Esophagus squamous epithelium (tissue), 5 donors: ENCODE data around the gene NLGN1. TPM values are rescaled to one million over a fixed set of nuclear protein-coding genes. Genes with fewer than 3 reads are reported as not detected.

ENCODE experiments used
- DNase-seq: peaks from one replicate; lab custom pipeline; 2025; lab: John Stamatoyannopoulos, UW
- H3K27ac ChIP-seq, 4 donors: fragments of 200-600 bp; sonication (generic); one replicate each; pipeline ENCODE4 v1.5.1; 2016 to 2019; ENCODE audit warnings: mild to moderate bottlenecking in 1 of 4
- H3K27me3 ChIP-seq, 4 donors: fragments of 200-600 bp; sonication (generic); 1 replicate in 3 of 4; 2 replicates in 1 of 4; pipeline versions ENCODE4 v1.5.1 to v1.6.0; 2017 to 2021; ENCODE audit warnings: antibody characterized with exemption in 1 of 4
- H3K36me3 ChIP-seq, 3 donors: fragments of 200-600 bp; sonication (generic); one replicate each; pipeline ENCODE4 v1.5.1; 2016 to 2019
- H3K4me1 ChIP-seq, 3 donors: fragments of 200-600 bp; sonication (generic); one replicate each; pipeline ENCODE4 v1.5.1; 2017 to 2019
- H3K4me3 ChIP-seq, 4 donors: fragments of 200-600 bp; sonication (generic); 1 replicate in 3 of 4; 2 replicates in 1 of 4; pipeline ENCODE4 v1.5.1; 2016 to 2019; ENCODE audit warnings: mild to moderate bottlenecking in 2 of 4, moderate library complexity in 1 of 4
- H3K9me3 ChIP-seq, 3 donors: fragments of 200-600 bp; sonication (generic); one replicate each; pipeline ENCODE4 v1.5.1; 2016 to 2019
- POLR2A ChIP-seq, 4 donors: fragments of 450-650 bp; IDR thresholded peaks; one replicate each; pipeline ENCODE4 v1.6.1; 2017; ENCODE audit warnings: antibody characterized with exemption in 4 of 4, mild to moderate bottlenecking in 4 of 4, moderate library complexity in 3 of 4
- WGBS, 2 donors: methylation state at CpG; one replicate each; pipeline ENCODE4 v1.1.5; 2018; 5-methylcytosine and 5-hydroxymethylcytosine counted together
- intact Hi-C: fragments of 100-400 bp; cut with DNase I; formaldehyde crosslinking; loops from one replicate; pipeline ENCODE4 v1.15.0; 2022
- total RNA-seq, 4 donors: library from RNA; depleted of rRNA; stranded (reverse); fragments of >200 nt; gene quantifications; one replicate each; pipeline ENCODE4 v1.1.0, GENCODE V29; 2016
- TF ChIP-seq, protein P1 (sequence below), 6 experiments: fragments of 450-650 bp in 4 of 6; fragments of 200-600 bp in 2 of 6; sonication (generic) in 2 of 6; IDR thresholded peaks; one replicate each; pipeline ENCODE4 v1.5.1; 2016 to 2019; ENCODE audit warnings: antibody characterized with exemption in 6 of 6, mild to moderate bottlenecking in 4 of 6, moderate library complexity in 4 of 6
- donor health status: DM: yes; HTN: yes; CAD: no.

NLGN1 gene
- total RNA-seq, 4 donors from 2014 or later: 0.34 to 12.6 (median 2.9) TPM

GRCh38 chr3:174169736-174170135 is 772.2 kb downstream of the NLGN1 start:
- WGBS, 2 donors: 72 to 83% methylated on average over 2 of the region's 3 CpGs
- Histone ChIP-seq H3K27ac (no peak overlapping the region), H3K27me3 (no peaks in the 10 kb centered on the region)

GRCh38 chr3:174170248-174170647 is 772.7 kb downstream of the NLGN1 start:
- H3K27me3 ChIP-seq: no peaks in the 10 kb centered on the region
- 27 to 42% methylated on average over 2 of the region's 2 CpGs for WGBS, 2 donors
- no peaks in the 10 kb centered on the region for H3K4me1 ChIP-seq
- intact Hi-C loops: no loop called here
- no peak overlapping the region for H3K4me3 ChIP-seq
- no peak overlapping the region for H3K27ac ChIP-seq
- DNase-seq: no peak
- H3K9me3 ChIP-seq: no peaks in the 10 kb centered on the region
- no peaks in the 10 kb centered on the region for H3K36me3 ChIP-seq
- no peak for TF ChIP-seq POLR2A (IDR thresholded peaks at IDR 0.05)
- TF ChIP-seq, protein P1, sequence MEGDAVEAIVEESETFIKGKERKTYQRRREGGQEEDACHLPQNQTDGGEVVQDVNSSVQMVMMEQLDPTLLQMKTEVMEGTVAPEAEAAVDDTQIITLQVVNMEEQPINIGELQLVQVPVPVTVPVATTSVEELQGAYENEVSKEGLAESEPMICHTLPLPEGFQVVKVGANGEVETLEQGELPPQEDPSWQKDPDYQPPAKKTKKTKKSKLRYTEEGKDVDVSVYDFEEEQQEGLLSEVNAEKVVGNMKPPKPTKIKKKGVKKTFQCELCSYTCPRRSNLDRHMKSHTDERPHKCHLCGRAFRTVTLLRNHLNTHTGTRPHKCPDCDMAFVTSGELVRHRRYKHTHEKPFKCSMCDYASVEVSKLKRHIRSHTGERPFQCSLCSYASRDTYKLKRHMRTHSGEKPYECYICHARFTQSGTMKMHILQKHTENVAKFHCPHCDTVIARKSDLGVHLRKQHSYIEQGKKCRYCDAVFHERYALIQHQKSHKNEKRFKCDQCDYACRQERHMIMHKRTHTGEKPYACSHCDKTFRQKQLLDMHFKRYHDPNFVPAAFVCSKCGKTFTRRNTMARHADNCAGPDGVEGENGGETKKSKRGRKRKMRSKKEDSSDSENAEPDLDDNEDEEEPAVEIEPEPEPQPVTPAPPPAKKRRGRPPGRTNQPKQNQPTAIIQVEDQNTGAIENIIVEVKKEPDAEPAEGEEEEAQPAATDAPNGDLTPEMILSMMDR (IDR thresholded peaks at IDR 0.05): no peak

More at GRCh38 chr3:174169736-174170135, 772.2 kb downstream of the NLGN1 start:
- Histone ChIP-seq H3K36me3 (no peaks in the 10 kb centered on the region), H3K4me3 (no peak overlapping the region), H3K9me3 (no peaks in the 10 kb centered on the region), H3K4me1 (no peaks in the 10 kb centered on the region)
- intact Hi-C loops: no loop called here
- TF ChIP-seq POLR2A (IDR thresholded peaks at IDR 0.05): no peak
- TF ChIP-seq, protein P1 (IDR thresholded peaks at IDR 0.05): no peak
- DNase-seq: no peak

GRCh38 chr3:174186377-174186989 is 788.9 kb downstream of the NLGN1 start:
- 67 to 86% methylated on average over 1 of the region's 1 CpG for WGBS, 2 donors
- Histone ChIP-seq H3K36me3 (no peaks in the 10 kb centered on the region), H3K27me3 (no peaks in the 10 kb centered on the region), H3K4me1 (peaks cover 0 to 6% (median 0%) of the 10 kb centered on the region in 3 donors), H3K4me3 (no peak overlapping the region), H3K9me3 (no peaks in the 10 kb centered on the region), H3K27ac (no peak overlapping the region)
- no peak for TF ChIP-seq POLR2A (IDR thresholded peaks at IDR 0.05)
- TF ChIP-seq, protein P1 (IDR thresholded peaks at IDR 0.05): no peak
- DNase-seq: no peak
- intact Hi-C loops: no loop called here

DNA sequence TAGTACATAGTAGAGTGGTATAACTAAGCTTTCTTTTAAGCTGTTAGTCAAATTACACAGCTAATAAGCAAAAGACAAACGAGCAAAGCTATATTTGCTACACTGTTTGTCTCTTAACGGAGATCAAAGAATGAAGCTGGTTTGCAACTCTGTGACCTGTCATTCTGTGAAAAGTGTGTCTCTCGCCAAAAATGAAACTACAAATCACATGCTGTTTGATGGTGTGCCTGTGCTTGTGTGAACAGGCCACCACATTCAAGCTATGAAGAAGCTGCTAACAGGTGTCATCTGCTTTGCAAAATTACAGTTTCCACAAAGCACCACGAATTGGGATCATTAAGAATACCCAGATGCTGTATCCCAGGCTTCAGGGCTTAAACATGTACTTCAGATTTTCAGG is 793.8 kb downstream of the NLGN1 start:
- H3K27me3 ChIP-seq: no peaks in the 10 kb centered on the region
- TF ChIP-seq, protein P1 (IDR thresholded peaks at IDR 0.05): no peak
- no peak for TF ChIP-seq POLR2A (IDR thresholded peaks at IDR 0.05)
- WGBS, 2 donors: 22 to 25% methylated on average over 4 of the region's 4 CpGs
- intact Hi-C loops: no loop called here
- DNase-seq: no peak
- no peak overlapping the region for H3K27ac ChIP-seq
- H3K4me3 ChIP-seq: no peak overlapping the region
- no peaks in the 10 kb centered on the region for H3K9me3 ChIP-seq
- no peaks in the 10 kb centered on the region for H3K36me3 ChIP-seq
- H3K4me1 ChIP-seq: peaks cover 0 to 19% (median 0%) of the 10 kb centered on the region in 3 donors

- no peak for DNase-seq
- WGBS, 2 donors: 84% methylated on average over 2 of the region's 2 CpGs
- TF ChIP-seq, protein P1 (IDR thresholded peaks at IDR 0.05): no peak
- no peak for TF ChIP-seq POLR2A (IDR thresholded peaks at IDR 0.05)
- H3K4me3 ChIP-seq: no peak overlapping the region
- peaks cover 0 to 19% (median 0%) of the 10 kb centered on the region in 3 donors for H3K4me1 ChIP-seq
- H3K27ac ChIP-seq: no peak overlapping the region
- no peaks in the 10 kb centered on the region for H3K9me3 ChIP-seq
- intact Hi-C loops: no loop called here
- H3K27me3 ChIP-seq: no peaks in the 10 kb centered on the region
- no peaks in the 10 kb centered on the region for H3K36me3 ChIP-seq
Measured at GRCh38 chr3:174191895-174192294, 794.4 kb downstream of the NLGN1 start.
